ENCODE measurements around the gene SESN2. TPM values are rescaled to one million over a fixed set of nuclear protein-coding genes. Genes with fewer than 3 reads are reported as not detected.

Gene SESN2
- total RNA-seq, 2 donors from 2014 or later, result 12.3 to 15.2 TPM

DNA sequence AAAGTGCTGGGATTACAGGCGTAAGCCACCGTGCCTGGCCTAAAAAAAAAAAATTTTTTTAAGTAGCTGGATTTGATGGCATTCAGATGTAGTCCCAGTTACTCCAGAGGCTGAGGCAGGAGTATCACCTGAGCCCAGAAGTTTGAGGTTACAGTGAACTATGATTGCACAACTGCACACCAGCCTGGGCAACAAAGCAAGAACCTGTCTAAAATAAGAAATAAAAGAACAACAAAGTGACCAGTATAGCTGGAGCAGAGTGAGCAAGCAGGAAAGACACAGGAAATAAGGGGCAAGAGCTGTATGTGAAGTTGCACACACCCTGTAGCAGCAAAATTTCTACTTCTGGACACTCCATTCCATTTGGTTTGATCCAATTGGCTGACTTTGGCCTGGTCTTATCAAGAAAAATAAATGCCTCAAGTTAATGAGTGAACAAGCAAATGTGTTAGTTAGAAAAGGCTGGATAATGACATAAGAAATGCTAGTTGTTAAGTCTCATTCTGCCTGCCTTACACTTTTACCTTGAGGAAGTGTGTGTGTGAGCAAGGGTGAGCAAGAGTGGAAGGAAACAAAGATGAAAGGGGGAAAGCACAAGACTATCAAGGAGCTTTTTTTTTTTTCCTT, 15.5 kb upstream of the SESN2 start:
- Mint-ChIP-seq H3K4me3 (no peak overlapping the region), H3K4me1 (peaks cover 19% of the 10 kb centered on the region), H3K27ac (no peak overlapping the region), H3K27me3 (ENCODE audit: insufficient read depth) (no peaks in the 10 kb centered on the region), H3K36me3 (ENCODE audit: low read depth) (peaks cover 5% of the 10 kb centered on the region), H3K9me3 (no peaks in the 10 kb centered on the region)
- no peaks in the 10 kb centered on the region for H3K27me3 ChIP-seq (ENCODE audit: control insufficient read depth, insufficient read depth, low read length, poor library complexity, severe bottlenecking)
- H3K27ac ChIP-seq (ENCODE audit: low read depth, low read length), result no peak overlapping the region
- no peaks in the 10 kb centered on the region for H3K9me3 ChIP-seq (ENCODE audit: control insufficient read depth, low read length)
- DNase-seq, result no peak
- WGBS, 2 experiments (ENCODE audit: insufficient coverage in 1 of 2, insufficient read length in 1 of 2), result 80 to 96% methylated on average over 2 of the region's 2 CpGs
- TF ChIP-seq, protein P1, sequence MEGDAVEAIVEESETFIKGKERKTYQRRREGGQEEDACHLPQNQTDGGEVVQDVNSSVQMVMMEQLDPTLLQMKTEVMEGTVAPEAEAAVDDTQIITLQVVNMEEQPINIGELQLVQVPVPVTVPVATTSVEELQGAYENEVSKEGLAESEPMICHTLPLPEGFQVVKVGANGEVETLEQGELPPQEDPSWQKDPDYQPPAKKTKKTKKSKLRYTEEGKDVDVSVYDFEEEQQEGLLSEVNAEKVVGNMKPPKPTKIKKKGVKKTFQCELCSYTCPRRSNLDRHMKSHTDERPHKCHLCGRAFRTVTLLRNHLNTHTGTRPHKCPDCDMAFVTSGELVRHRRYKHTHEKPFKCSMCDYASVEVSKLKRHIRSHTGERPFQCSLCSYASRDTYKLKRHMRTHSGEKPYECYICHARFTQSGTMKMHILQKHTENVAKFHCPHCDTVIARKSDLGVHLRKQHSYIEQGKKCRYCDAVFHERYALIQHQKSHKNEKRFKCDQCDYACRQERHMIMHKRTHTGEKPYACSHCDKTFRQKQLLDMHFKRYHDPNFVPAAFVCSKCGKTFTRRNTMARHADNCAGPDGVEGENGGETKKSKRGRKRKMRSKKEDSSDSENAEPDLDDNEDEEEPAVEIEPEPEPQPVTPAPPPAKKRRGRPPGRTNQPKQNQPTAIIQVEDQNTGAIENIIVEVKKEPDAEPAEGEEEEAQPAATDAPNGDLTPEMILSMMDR (conservative IDR thresholded peaks at IDR 0.05), result no peak
- peaks cover 3% of the 10 kb centered on the region for H3K4me1 ChIP-seq (ENCODE audit: control insufficient read depth, insufficient read depth, low read length)
- H3K9ac ChIP-seq (ENCODE audit: extremely low read depth, low read length, poor library complexity, severe bottlenecking), result no peak overlapping the region
- H3K4me3 ChIP-seq (ENCODE audit: low read length), result no peak overlapping the region
- no peaks in the 10 kb centered on the region for H3K36me3 ChIP-seq (ENCODE audit: control insufficient read depth, insufficient read depth, low read length)

DNA sequence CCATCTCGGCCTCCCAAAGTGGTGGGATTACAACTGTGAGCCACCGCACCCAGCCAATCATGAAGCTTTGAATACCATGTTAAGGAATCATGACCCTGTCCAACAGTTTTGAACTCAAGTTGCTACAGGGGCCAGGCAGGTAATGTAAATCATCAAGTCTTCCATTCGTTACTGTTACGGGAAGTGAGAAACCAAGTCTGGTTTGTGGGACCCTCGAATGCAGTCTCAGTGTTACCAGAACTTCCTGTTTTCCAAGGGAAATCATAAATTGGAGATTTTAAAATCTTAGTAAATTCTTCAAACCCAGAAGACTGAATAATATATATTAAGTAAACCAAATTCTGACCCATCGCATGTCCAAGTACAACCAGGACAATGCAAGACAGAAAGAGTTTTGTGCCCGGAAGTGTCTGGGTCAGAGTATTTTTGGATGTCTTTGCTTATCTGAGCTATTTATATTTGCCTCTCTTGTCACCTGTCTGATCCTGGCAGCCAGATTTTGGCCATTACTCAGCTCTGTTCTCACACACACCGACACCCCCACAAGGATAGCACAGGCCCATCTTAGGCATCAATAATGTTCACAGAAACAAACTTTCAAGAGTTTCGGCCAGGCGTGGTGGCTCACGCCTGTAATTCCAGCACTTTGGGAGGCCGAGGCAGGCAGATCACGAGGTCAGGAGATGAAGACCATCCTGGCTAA, 14.6 kb upstream of the SESN2 start:
- H3K9me3 ChIP-seq (ENCODE audit: control insufficient read depth, low read length), result no peaks in the 10 kb centered on the region
- no peak overlapping the region for H3K4me3 ChIP-seq (ENCODE audit: low read length)
- Mint-ChIP-seq H3K27ac (no peak overlapping the region), H3K9me3 (no peaks in the 10 kb centered on the region), H3K36me3 (ENCODE audit: low read depth) (peaks cover 5% of the 10 kb centered on the region), H3K27me3 (ENCODE audit: insufficient read depth) (no peaks in the 10 kb centered on the region), H3K4me1 (peaks cover 18% of the 10 kb centered on the region), H3K4me3 (no peak overlapping the region)
- TF ChIP-seq, protein P1 (conservative IDR thresholded peaks at IDR 0.05), result no peak
- no peak overlapping the region for H3K27ac ChIP-seq (ENCODE audit: low read depth, low read length)
- WGBS, 2 experiments (ENCODE audit: insufficient coverage in 1 of 2, insufficient read length in 1 of 2), result 94 to 96% methylated on average over 9 to 13 of the region's 13 CpGs
- DNase-seq, result no peak
- H3K36me3 ChIP-seq (ENCODE audit: control insufficient read depth, insufficient read depth, low read length), result no peaks in the 10 kb centered on the region
- no peaks in the 10 kb centered on the region for H3K27me3 ChIP-seq (ENCODE audit: control insufficient read depth, insufficient read depth, low read length, poor library complexity, severe bottlenecking)
- H3K9ac ChIP-seq (ENCODE audit: extremely low read depth, low read length, poor library complexity, severe bottlenecking), result no peak overlapping the region
- peaks cover 7% of the 10 kb centered on the region for H3K4me1 ChIP-seq (ENCODE audit: control insufficient read depth, insufficient read depth, low read length)

DNA sequence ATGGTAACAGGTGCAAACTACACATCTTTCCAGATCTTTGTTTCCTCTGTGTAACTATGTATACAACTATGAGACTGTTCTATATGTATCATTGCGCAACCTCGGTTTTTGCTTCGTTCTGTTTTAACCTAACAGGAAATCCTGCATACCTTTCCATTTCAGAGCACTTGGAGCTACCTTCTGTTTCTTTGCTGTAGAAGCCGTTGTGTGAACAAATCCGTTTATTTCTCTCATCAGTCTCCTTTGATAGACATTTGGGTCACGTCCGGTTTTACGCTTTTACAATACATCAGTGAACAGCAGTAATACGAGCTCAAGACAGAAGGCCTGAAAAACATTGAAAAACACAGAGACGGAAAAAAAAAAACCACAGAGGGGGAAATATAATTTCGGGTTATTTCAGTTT, 12.9 kb upstream of the SESN2 start:
- peaks cover 7% of the 10 kb centered on the region for H3K4me1 ChIP-seq (ENCODE audit: control insufficient read depth, insufficient read depth, low read length)
- H3K36me3 ChIP-seq (ENCODE audit: control insufficient read depth, insufficient read depth, low read length), result no peaks in the 10 kb centered on the region
- no peaks in the 10 kb centered on the region for H3K9me3 Mint-ChIP-seq
- H3K27ac Mint-ChIP-seq, result peak overlapping the region; percentile 98
- no peak overlapping the region for H3K27ac ChIP-seq (ENCODE audit: low read depth, low read length)
- DNase-seq, result no peak
- WGBS, 2 experiments (ENCODE audit: insufficient coverage in 1 of 2, insufficient read length in 1 of 2), result 68 to 80% methylated on average over 10 of the region's 11 CpGs
- peak overlapping the region; percentile 89 for H3K4me3 ChIP-seq (ENCODE audit: low read length)
- H3K27me3 ChIP-seq (ENCODE audit: control insufficient read depth, insufficient read depth, low read length, poor library complexity, severe bottlenecking), result no peaks in the 10 kb centered on the region
- H3K27me3 Mint-ChIP-seq (ENCODE audit: insufficient read depth), result no peaks in the 10 kb centered on the region
- peak overlapping the region; percentile 86 for H3K4me3 Mint-ChIP-seq
- H3K4me1 Mint-ChIP-seq, result peaks cover 18% of the 10 kb centered on the region
- TF ChIP-seq, protein P1 (conservative IDR thresholded peaks at IDR 0.05), result no peak
- H3K9ac ChIP-seq (ENCODE audit: extremely low read depth, low read length, poor library complexity, severe bottlenecking), result peak overlapping the region; percentile 53
- H3K36me3 Mint-ChIP-seq (ENCODE audit: low read depth), result peaks cover 2% of the 10 kb centered on the region
- H3K9me3 ChIP-seq (ENCODE audit: control insufficient read depth, low read length), result no peaks in the 10 kb centered on the region

Data from endodermal cell (in vitro differentiated cells).